ENCODE measurements around the gene PDE7B. TPM values are rescaled to one million over a fixed set of nuclear protein-coding genes. Genes with fewer than 3 reads are reported as not detected.

PDE7B gene
- total and polyA plus RNA-seq, 9 of the 15 experiments (the other 6 are each of a cell fraction or from before 2014, with no cell fraction given): 0.01 TPM; not detected in 8

DNA sequence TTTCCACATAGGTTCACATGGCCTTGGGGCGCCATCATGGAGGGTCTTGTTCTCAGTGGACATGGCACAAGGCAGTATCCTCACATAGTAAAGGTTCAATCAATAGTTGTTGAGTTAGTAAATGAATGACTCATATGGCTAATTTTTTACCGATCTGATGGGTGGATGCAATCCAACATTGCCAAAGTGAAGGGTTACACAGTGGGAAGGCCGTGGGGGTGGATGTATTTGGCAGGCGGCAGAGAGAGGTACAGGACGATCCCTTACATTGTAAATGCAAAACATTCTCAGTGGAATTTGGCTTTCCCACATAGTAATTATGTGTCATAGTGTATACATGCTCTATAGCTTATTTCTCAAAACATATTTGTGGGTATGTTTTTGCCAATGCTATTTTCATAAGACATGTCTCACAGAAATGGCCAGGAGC, 21.0 kb upstream of the PDE7B start:
- no peaks in the 10 kb centered on the region for H3K36me3 ChIP-seq (ENCODE audit: control insufficient read depth, insufficient read depth, low read length)
- WGBS (ENCODE audit: insufficient coverage, low coverage, missing lambda C conversion rate): 0% methylated on average over 5 of the region's 5 CpGs
- H3K79me2 ChIP-seq (ENCODE audit: control insufficient read depth, insufficient read depth, low read length): no peaks in the 10 kb centered on the region
- in situ Hi-C loops (cut with MboI) (no loop called here), intact Hi-C loops (cut with micrococcal nuclease) (no loop called here)
- H3K4me2 ChIP-seq (ENCODE audit: insufficient read depth, low read length): no peak overlapping the region
- ChIA-PET CTCF (ENCODE audit: low intra/inter-chr PET ratio) (no interaction called here), POLR2A (interaction anchor here (0.6 kb wide), 1 partner anchor 208 kb away, joined by 4 read pairs; no protein-coding TSS in a partner anchor)
- H3K27ac ChIP-seq (ENCODE audit: extremely low read depth, low read depth, low read length): no peak overlapping the region
- ATAC-seq (no peak), FAIRE-seq (no peak), DNase-seq (ENCODE audit: extremely low read depth in 1 of 4, low spot score in 3 of 4) (no peak)
- H2AFZ ChIP-seq (ENCODE audit: low read depth, low read length): no peak overlapping the region
- no peaks in the 10 kb centered on the region for H3K9me3 ChIP-seq (replicated peaks; ENCODE audit: control insufficient read depth, insufficient read depth, low read depth, low read length)
- no peaks in the 10 kb centered on the region for H4K20me1 ChIP-seq (replicated peaks; ENCODE audit: control insufficient read depth, insufficient read depth, low read length)
- BruUV-seq (replicated peaks): no TSS peak
- peaks cover 6 to 9% of the 10 kb centered on the region in 2 experiments; a peak in 2 of 5 replicates for H3K27me3 ChIP-seq (ENCODE audit: control insufficient read depth in 2 of 2, insufficient read depth in 2 of 2, low read length in 2 of 2)
- H3K4me1 ChIP-seq (replicated peaks in 1 of 2; ENCODE audit: control insufficient read depth in 2 of 2, insufficient read depth in 2 of 2, low read length in 2 of 2): no peaks in the 10 kb centered on the region
- H3K4me3 ChIP-seq: no peak overlapping the region
- no peaks in the 10 kb centered on the region for H3K9me1 ChIP-seq (ENCODE audit: control insufficient read depth, insufficient read depth, low read length)
- H3K9ac ChIP-seq (ENCODE audit: insufficient read depth in 1 of 2, low read depth in 2 of 2, low read length in 2 of 2): no peak overlapping the region
- no peak for TF ChIP-seq TAL1 (IDR thresholded peaks at IDR 0.05)
- TF ChIP-seq, protein P1, sequence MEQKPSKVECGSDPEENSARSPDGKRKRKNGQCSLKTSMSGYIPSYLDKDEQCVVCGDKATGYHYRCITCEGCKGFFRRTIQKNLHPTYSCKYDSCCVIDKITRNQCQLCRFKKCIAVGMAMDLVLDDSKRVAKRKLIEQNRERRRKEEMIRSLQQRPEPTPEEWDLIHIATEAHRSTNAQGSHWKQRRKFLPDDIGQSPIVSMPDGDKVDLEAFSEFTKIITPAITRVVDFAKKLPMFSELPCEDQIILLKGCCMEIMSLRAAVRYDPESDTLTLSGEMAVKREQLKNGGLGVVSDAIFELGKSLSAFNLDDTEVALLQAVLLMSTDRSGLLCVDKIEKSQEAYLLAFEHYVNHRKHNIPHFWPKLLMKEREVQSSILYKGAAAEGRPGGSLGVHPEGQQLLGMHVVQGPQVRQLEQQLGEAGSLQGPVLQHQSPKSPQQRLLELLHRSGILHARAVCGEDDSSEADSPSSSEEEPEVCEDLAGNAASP (IDR thresholded peaks at IDR 0.05): no peak
- TF ChIP-seq, protein P2, sequence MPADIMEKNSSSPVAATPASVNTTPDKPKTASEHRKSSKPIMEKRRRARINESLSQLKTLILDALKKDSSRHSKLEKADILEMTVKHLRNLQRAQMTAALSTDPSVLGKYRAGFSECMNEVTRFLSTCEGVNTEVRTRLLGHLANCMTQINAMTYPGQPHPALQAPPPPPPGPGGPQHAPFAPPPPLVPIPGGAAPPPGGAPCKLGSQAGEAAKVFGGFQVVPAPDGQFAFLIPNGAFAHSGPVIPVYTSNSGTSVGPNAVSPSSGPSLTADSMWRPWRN (IDR thresholded peaks at IDR 0.05; ENCODE audit: low read depth): no peak
- TF ChIP-seq, protein P3, sequence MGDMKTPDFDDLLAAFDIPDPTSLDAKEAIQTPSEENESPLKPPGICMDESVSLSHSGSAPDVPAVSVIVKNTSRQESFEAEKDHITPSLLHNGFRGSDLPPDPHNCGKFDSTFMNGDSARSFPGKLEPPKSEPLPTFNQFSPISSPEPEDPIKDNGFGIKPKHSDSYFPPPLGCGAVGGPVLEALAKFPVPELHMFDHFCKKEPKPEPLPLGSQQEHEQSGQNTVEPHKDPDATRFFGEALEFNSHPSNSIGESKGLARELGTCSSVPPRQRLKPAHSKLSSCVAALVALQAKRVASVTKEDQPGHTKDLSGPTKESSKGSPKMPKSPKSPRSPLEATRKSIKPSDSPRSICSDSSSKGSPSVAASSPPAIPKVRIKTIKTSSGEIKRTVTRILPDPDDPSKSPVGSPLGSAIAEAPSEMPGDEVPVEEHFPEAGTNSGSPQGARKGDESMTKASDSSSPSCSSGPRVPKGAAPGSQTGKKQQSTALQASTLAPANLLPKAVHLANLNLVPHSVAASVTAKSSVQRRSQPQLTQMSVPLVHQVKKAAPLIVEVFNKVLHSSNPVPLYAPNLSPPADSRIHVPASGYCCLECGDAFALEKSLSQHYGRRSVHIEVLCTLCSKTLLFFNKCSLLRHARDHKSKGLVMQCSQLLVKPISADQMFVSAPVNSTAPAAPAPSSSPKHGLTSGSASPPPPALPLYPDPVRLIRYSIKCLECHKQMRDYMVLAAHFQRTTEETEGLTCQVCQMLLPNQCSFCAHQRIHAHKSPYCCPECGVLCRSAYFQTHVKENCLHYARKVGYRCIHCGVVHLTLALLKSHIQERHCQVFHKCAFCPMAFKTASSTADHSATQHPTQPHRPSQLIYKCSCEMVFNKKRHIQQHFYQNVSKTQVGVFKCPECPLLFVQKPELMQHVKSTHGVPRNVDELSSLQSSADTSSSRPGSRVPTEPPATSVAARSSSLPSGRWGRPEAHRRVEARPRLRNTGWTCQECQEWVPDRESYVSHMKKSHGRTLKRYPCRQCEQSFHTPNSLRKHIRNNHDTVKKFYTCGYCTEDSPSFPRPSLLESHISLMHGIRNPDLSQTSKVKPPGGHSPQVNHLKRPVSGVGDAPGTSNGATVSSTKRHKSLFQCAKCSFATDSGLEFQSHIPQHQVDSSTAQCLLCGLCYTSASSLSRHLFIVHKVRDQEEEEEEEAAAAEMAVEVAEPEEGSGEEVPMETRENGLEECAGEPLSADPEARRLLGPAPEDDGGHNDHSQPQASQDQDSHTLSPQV (IDR thresholded peaks at IDR 0.05): no peak
- TF ChIP-seq, protein P4, sequence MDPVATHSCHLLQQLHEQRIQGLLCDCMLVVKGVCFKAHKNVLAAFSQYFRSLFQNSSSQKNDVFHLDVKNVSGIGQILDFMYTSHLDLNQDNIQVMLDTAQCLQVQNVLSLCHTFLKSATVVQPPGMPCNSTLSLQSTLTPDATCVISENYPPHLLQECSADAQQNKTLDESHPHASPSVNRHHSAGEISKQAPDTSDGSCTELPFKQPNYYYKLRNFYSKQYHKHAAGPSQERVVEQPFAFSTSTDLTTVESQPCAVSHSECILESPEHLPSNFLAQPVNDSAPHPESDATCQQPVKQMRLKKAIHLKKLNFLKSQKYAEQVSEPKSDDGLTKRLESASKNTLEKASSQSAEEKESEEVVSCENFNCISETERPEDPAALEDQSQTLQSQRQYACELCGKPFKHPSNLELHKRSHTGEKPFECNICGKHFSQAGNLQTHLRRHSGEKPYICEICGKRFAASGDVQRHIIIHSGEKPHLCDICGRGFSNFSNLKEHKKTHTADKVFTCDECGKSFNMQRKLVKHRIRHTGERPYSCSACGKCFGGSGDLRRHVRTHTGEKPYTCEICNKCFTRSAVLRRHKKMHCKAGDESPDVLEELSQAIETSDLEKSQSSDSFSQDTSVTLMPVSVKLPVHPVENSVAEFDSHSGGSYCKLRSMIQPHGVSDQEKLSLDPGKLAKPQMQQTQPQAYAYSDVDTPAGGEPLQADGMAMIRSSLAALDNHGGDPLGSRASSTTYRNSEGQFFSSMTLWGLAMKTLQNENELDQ (CRISPR knock-in tag; IDR thresholded peaks at IDR 0.05; ENCODE audit: borderline replicate concordance): no peak
- TF ChIP-seq, protein P5, sequence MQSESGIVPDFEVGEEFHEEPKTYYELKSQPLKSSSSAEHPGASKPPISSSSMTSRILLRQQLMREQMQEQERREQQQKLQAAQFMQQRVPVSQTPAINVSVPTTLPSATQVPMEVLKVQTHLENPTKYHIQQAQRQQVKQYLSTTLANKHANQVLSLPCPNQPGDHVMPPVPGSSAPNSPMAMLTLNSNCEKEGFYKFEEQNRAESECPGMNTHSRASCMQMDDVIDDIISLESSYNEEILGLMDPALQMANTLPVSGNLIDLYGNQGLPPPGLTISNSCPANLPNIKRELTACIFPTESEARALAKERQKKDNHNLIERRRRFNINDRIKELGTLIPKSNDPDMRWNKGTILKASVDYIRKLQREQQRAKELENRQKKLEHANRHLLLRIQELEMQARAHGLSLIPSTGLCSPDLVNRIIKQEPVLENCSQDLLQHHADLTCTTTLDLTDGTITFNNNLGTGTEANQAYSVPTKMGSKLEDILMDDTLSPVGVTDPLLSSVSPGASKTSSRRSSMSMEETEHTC (IDR thresholded peaks at IDR 0.05): no peak
- TF ChIP-seq, protein P6, sequence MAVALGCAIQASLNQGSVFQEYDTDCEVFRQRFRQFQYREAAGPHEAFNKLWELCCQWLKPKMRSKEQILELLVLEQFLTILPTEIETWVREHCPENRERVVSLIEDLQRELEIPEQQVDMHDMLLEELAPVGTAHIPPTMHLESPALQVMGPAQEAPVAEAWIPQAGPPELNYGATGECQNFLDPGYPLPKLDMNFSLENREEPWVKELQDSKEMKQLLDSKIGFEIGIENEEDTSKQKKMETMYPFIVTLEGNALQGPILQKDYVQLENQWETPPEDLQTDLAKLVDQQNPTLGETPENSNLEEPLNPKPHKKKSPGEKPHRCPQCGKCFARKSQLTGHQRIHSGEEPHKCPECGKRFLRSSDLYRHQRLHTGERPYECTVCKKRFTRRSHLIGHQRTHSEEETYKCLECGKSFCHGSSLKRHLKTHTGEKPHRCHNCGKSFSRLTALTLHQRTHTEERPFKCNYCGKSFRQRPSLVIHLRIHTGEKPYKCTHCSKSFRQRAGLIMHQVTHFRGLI (CRISPR knock-in tag; IDR thresholded peaks at IDR 0.05): no peak
- TF ChIP-seq ZNF431 (CRISPR knock-in tag; IDR thresholded peaks at IDR 0.05): no peak
- TF ChIP-seq RBM39 (optimal IDR thresholded peaks at IDR 0.05; ENCODE audit: low read depth, low read length): no peak
- TF ChIP-seq ZKSCAN8 (CRISPR knock-in tag; IDR thresholded peaks at IDR 0.05): no peak
- TF ChIP-seq ZNF224 (CRISPR knock-in tag; IDR thresholded peaks at IDR 0.05): no peak
